GM12878 (cell line): ENCODE measurements around the gene BCAS3. TPM values are rescaled to one million over a fixed set of nuclear protein-coding genes. Genes with fewer than 3 reads are reported as not detected.

Source experiments
- ATAC-seq: fragments of 200-7000 bp; cut with Tn5 transposase; 3 replicates; pipeline ENCODE4 v1.9.1; 2020; ENCODE audit warnings: mild to moderate bottlenecking, moderate library complexity
- BruUV-seq: library from RNA; stranded (reverse); fragments of 400-500 nt; replicated peaks from 2 replicates; lab custom pipeline; 2021; lab: Mats Ljungman, UMichigan
- CTCF ChIA-PET: fragments of 300-600 bp; sonication (Branson Sonifier 250); formaldehyde crosslinking; extraction: SDS; loops from one replicate; lab custom pipeline; 2021; ENCODE audit warnings: inconsistent platforms; lab: Yijun Ruan, JAX
- POLR2A ChIA-PET: fragments of 350-600 bp; formaldehyde crosslinking; extraction: SDS; loops from one replicate; lab custom pipeline; 2021; ENCODE audit warnings: inconsistent platforms; lab: Charles Lee
- RAD21 ChIA-PET: fragments of 300-600 bp; sonication (Branson Sonifier 250); formaldehyde crosslinking; loops from one replicate; lab custom pipeline; 2023; ENCODE audit warnings: antibody characterized with exemption; ENCODE audit not compliant: unreplicated experiment; lab: Charles Lee
- SMC1A ChIA-PET: fragments of 300-600 bp; sonication (Branson Sonifier 250); formaldehyde crosslinking; loops from one replicate; lab custom pipeline; 2023; ENCODE audit not compliant: unreplicated experiment, uncharacterized antibody; lab: Charles Lee
- DNase-seq: peaks from one replicate; pipeline ENCODE4 v3.0.0-alpha.2; 2011; ENCODE audit warnings: low read depth, low spot score
- FAIRE-seq: peaks from 3 replicates; lab custom pipeline; 2011; peaks lifted over from hg19 to GRCh38; lab: Jason Lieb, UNC
- H2AFZ ChIP-seq: 2 replicates; pipeline ENCODE4 v1.6.0; 2011; ENCODE audit warnings: low read depth, low read length, control low read depth; ENCODE audit not compliant: control insufficient read depth
- H3K27ac ChIP-seq: 2 replicates; pipeline ENCODE4 v1.5.1; 2011; ENCODE audit warnings: control low read depth; ENCODE audit not compliant: control insufficient read depth, insufficient read depth
- H3K27me3 ChIP-seq, 2 experiments: replicated peaks in 1 of 2; 2 replicates each; pipeline versions ENCODE4 v1.6.0 to v1.6.1; 2011; ENCODE audit warnings: low read length in 1 of 2; ENCODE audit not compliant: control insufficient read depth in 2 of 2, insufficient read depth in 2 of 2
- H3K36me3 ChIP-seq, 2 experiments: 2 replicates each; pipeline ENCODE4 v1.5.1; 2011; ENCODE audit warnings: low read length in 1 of 2; ENCODE audit not compliant: control insufficient read depth in 2 of 2, insufficient read depth in 2 of 2
- H3K4me1 ChIP-seq: 2 replicates; pipeline ENCODE4 v1.6.1; 2011; ENCODE audit warnings: mild to moderate bottlenecking, low read length, moderate library complexity, mixed read lengths; ENCODE audit not compliant: control insufficient read depth, insufficient read depth
- H3K4me2 ChIP-seq: 2 replicates; pipeline ENCODE4 v1.6.0; 2011; ENCODE audit warnings: control low read depth; ENCODE audit not compliant: control insufficient read depth, insufficient read depth
- H3K4me3 ChIP-seq: fragments of 200-600 bp; sonication (generic); 2 replicates; pipeline ENCODE4 v1.5.1; 2016
- H3K79me2 ChIP-seq: 2 replicates; pipeline ENCODE4 v1.6.0; 2011; ENCODE audit warnings: low read length; ENCODE audit not compliant: control insufficient read depth, insufficient read depth
- H3K9ac ChIP-seq: 2 replicates; pipeline ENCODE4 v1.8.0; 2011; ENCODE audit warnings: low read length, control low read depth, mixed read lengths; ENCODE audit not compliant: control insufficient read depth, insufficient read depth
- H3K9me3 ChIP-seq: replicated peaks from 3 replicates; pipeline ENCODE4 v1.5.1; 2011; ENCODE audit warnings: mild to moderate bottlenecking, low read length; ENCODE audit not compliant: control insufficient read depth, insufficient read depth
- H4K20me1 ChIP-seq: 2 replicates; pipeline ENCODE4 v1.6.0; 2011; ENCODE audit not compliant: control insufficient read depth, insufficient read depth
- ETV6 ChIP-seq, 2 experiments: fragments of 450-650 bp in 1 of 2; IDR thresholded peaks in 1 of 2; conservative IDR thresholded peaks in 1 of 2; 2 replicates each; pipeline ENCODE4 v1.6.1; 2014; ENCODE audit warnings: antibody characterized with exemption in 1 of 2, borderline replicate concordance in 1 of 2, low read depth in 1 of 2, mild to moderate bottlenecking in 1 of 2, moderate library complexity in 1 of 2
- HDAC6 ChIP-seq: fragments of 200-600 bp; sonication (generic); IDR thresholded peaks from one replicate; pipeline ENCODE4 v1.8.0; 2017; ENCODE audit warnings: antibody characterized with exemption; ENCODE audit not compliant: unreplicated experiment
- HSF1 ChIP-seq: fragments of 150-350 bp; IDR thresholded peaks from 2 replicates; pipeline ENCODE4 v1.6.1; 2014; ENCODE audit warnings: mild to moderate bottlenecking, low read depth, low read length
- MTA3 ChIP-seq: IDR thresholded peaks from 2 replicates; pipeline ENCODE4 v1.6.1; 2012; ENCODE audit warnings: low read length, inconsistent platforms, borderline replicate concordance
- MYC ChIP-seq: IDR thresholded peaks from 2 replicates; pipeline ENCODE4 v1.6.1; 2011; ENCODE audit warnings: mild to moderate bottlenecking, low read length, moderate library complexity, inconsistent platforms; ENCODE audit not compliant: insufficient read depth, insufficient replicate concordance, insufficient read length, severe bottlenecking
- NFXL1 ChIP-seq: fragments of 450-650 bp; IDR thresholded peaks from 2 replicates; pipeline ENCODE4 v1.6.1; 2017; ENCODE audit warnings: antibody characterized with exemption, mild to moderate bottlenecking, borderline replicate concordance
- NRF1 ChIP-seq: conservative IDR thresholded peaks from 2 replicates; pipeline ENCODE4 v1.6.1; 2011; ENCODE audit warnings: mild to moderate bottlenecking, low read depth, low read length, improper control_type of control experiment
- POLR2AphosphoS2 ChIP-seq: IDR thresholded peaks from 2 replicates; pipeline ENCODE4 v1.6.1; 2011; ENCODE audit warnings: low read depth, mild to moderate bottlenecking, low read length, improper control_type of control experiment, moderate library complexity
- POU2F2 ChIP-seq: IDR thresholded peaks from 3 replicates; pipeline ENCODE4 v1.6.1; 2011; ENCODE audit warnings: low read depth, mild to moderate bottlenecking, low read length, borderline replicate concordance
- PRDM15 ChIP-seq: fragments of 450-650 bp; formaldehyde crosslinking; IDR thresholded peaks from 2 replicates; pipeline ENCODE4 v1.4.0; 2020; ENCODE audit warnings: mild to moderate bottlenecking, moderate library complexity
- SMAD5 ChIP-seq: IDR thresholded peaks from 2 replicates; pipeline ENCODE4 v1.6.1; 2016; ENCODE audit warnings: antibody characterized with exemption, low read depth
- SMC3 ChIP-seq: IDR thresholded peaks from 2 replicates; pipeline ENCODE4 v1.6.1; 2011; ENCODE audit warnings: low read length, improper control_type of control experiment, borderline replicate concordance
- SPI1 ChIP-seq: IDR thresholded peaks from 2 replicates; pipeline ENCODE4 v1.6.1; 2011; ENCODE audit warnings: low read depth, mild to moderate bottlenecking, low read length, moderate library complexity, borderline replicate concordance; ENCODE audit not compliant: insufficient read depth
- WGBS: methylation state at CpG from one replicate; pipeline ENCODE4 v1.1.6; 2016; ENCODE audit warnings: low lambda C conversion rate; ENCODE audit not compliant: insufficient replicate concordance, insufficient coverage; ENCODE audit errors: missing lambda C conversion rate; 5-methylcytosine and 5-hydroxymethylcytosine counted together
- in situ Hi-C: fragments of 300-500 bp; cut with MboI; formaldehyde crosslinking; loops from 9 replicates; pipeline ENCODE4 v1.14.3; 2018; ENCODE audit warnings: mixed read lengths
- intact Hi-C: fragments of 100-400 bp; cut with micrococcal nuclease; formaldehyde crosslinking; loops from one replicate; pipeline ENCODE4 v1.14.2; 2022; ENCODE audit not compliant: unreplicated experiment
- polyA plus RNA-seq, 11 experiments: library from polyadenylated mRNA; depleted of rRNA in 4 of 11; unstranded in 6 of 11; stranded (reverse) in 5 of 11; fragments of >200 nt; fragmentation: Nextera tagmentation in 4 of 11; fragmentation: Illumina TruSeq in 1 of 11; extraction: Ambion mirVana in 4 of 11; extraction: Trizol in 1 of 11; gene quantifications; 1 replicate in 1 of 11; 2 replicates in 10 of 11; pipeline versions ENCODE4 v1.2.1 to v1.2.3, GENCODE V29; 2011 to 2016; ENCODE audit warnings: inconsistent platforms in 2 of 11, missing spikeins in 2 of 11, low read depth in 1 of 11
- total RNA-seq, 4 experiments: library from RNA; depleted of rRNA in 3 of 4; stranded (reverse); fragments of >200 nt in 3 of 4; fragmentation: Illumina TruSeq in 1 of 4; extraction: Trizol in 1 of 4; gene quantifications; 2 replicates each; pipeline versions ENCODE4 v1.2.1 to v1.2.3, GENCODE V29; 2013 to 2021

Gene BCAS3
- total and polyA plus RNA-seq, 10 of the 15 experiments (the other 5 are each of a cell fraction or from before 2014, with no cell fraction given) = 2.1 to 11.0 (median 6.6) TPM

GRCh38 chr17:61282377-61282776, 604.7 kb downstream of the BCAS3 start (continued):
- TF ChIP-seq PRDM15 (no peak), NFXL1 (peak; percentile 20; the same call in 1 of the 2 replicates), MTA3 (no peak), SPI1 (no peak), ETV6 (conservative IDR thresholded peaks at IDR 0.05 in 1 of 2, IDR thresholded peaks at IDR 0.05 in 1 of 2; ENCODE audit: borderline replicate concordance in 1 of 2, low read depth in 1 of 2) (peak in 1 of 2 experiments; percentile 78; a peak in 2 of 4 replicates)
- TF ChIP-seq, all 136 proteins: peak for 2

GRCh38 chr17:61283043-61283442, 605.4 kb downstream of the BCAS3 start:
- BruUV-seq = no TSS peak
- intact Hi-C loops (no loop called here), in situ Hi-C loops (no loop called here)
- no peak overlapping the region for H3K4me3 ChIP-seq
- ATAC-seq = no peak
- no peak overlapping the region for H2AFZ ChIP-seq
- SMC1A ChIA-PET = interaction anchor here (0.6 kb wide), 1 partner anchor 105 kb away, joined by 3 read pairs; no protein-coding TSS in a partner anchor
- peaks cover 9% of the 10 kb centered on the region for H3K4me1 ChIP-seq
- no peak overlapping the region for H3K9ac ChIP-seq
- TF ChIP-seq NRF1 (no peak), ETV6 (conservative IDR thresholded peaks at IDR 0.05 in 1 of 2, IDR thresholded peaks at IDR 0.05 in 1 of 2; ENCODE audit: borderline replicate concordance in 1 of 2, low read depth in 1 of 2) (peak in 1 of 2 experiments; percentile 57; a peak in 1 of 4 replicates), HSF1 (no peak), POU2F2 (no peak), POLR2AphosphoS2 (no peak), NFXL1 (peak; percentile 88), HDAC6 (no peak), SMC3 (no peak), SMAD5 (no peak), MYC (no peak)
- H4K20me1 ChIP-seq = no peaks in the 10 kb centered on the region
- FAIRE-seq = no peak
- H3K36me3 ChIP-seq = no peaks in the 10 kb centered on the region
- H3K4me2 ChIP-seq = no peak overlapping the region
- no peaks in the 10 kb centered on the region for H3K79me2 ChIP-seq
- H3K27me3 ChIP-seq = no peaks in the 10 kb centered on the region
- H3K9me3 ChIP-seq = no peaks in the 10 kb centered on the region; the same call in 2 of the 3 replicates
- POLR2A ChIA-PET = no interaction called here
- 46% methylated on average over 6 of the region's 6 CpGs for whole genome bisulfite sequencing
- H3K27ac ChIP-seq = no peak overlapping the region
- DNase-seq = no peak
- CTCF ChIA-PET = interaction anchor here (0.6 kb wide), 1 partner anchor 69 kb away, joined by 3 read pairs; no protein-coding TSS in a partner anchor
- RAD21 ChIA-PET = no interaction called here
